Measurements from ENCODE around the gene FSIP1.

The FSIP1 gene

GRCh38 chr15:39792025-39792843 is 9.6 kb upstream of the FSIP1 start:
- DNase-seq = no peak

GRCh38 chr15:39789736-39790135 is 7.1 kb upstream of the FSIP1 start:
- DNase-seq = no peak

GRCh38 chr15:39788800-39789565 is 6.3 kb upstream of the FSIP1 start:
- no peak for DNase-seq

GRCh38 chr15:39788108-39788507 is 5.5 kb upstream of the FSIP1 start:
- DNase-seq = no peak

- DNase-seq = no peak
Measured at GRCh38 chr15:39787479-39787878, 4.8 kb upstream of the FSIP1 start.

GRCh38 chr15:39786447-39787056 is 3.9 kb upstream of the FSIP1 start:
- DNase-seq = no peak

- DNase-seq = no peak
Measured at GRCh38 chr15:39785841-39786240, 3.2 kb upstream of the FSIP1 start.

GRCh38 chr15:39785139-39785538 is 2.5 kb upstream of the FSIP1 start:
- no peak for DNase-seq

- DNase-seq = no peak
Measured at GRCh38 chr15:39784638-39785037, 2.0 kb upstream of the FSIP1 start.

- no peak for DNase-seq
Measured at GRCh38 chr15:39784125-39784524, 1.5 kb upstream of the FSIP1 start.

GRCh38 chr15:39783244-39783820 is 691 bp upstream of the FSIP1 start:
- no peak for DNase-seq

- no peak for DNase-seq
Measured at GRCh38 chr15:39781967-39782302, 706 bp downstream of the FSIP1 start.

- no peak for DNase-seq
Measured at GRCh38 chr15:39781147-39781966, 1.3 kb downstream of the FSIP1 start.

- DNase-seq = no peak
Measured at GRCh38 chr15:39778021-39778420, 4.6 kb downstream of the FSIP1 start.

- no peak for DNase-seq
Measured at GRCh38 chr15:39777496-39777895, 5.1 kb downstream of the FSIP1 start.

- DNase-seq = no peak
Measured at GRCh38 chr15:39776068-39776467, 6.6 kb downstream of the FSIP1 start.

- no peak for DNase-seq
Measured at GRCh38 chr15:39774688-39775267, 7.9 kb downstream of the FSIP1 start.

- DNase-seq = no peak
Measured at GRCh38 chr15:39770748-39771689, 11.6 kb downstream of the FSIP1 start.

- DNase-seq = no peak
Measured at GRCh38 chr15:39767921-39768320, 14.7 kb downstream of the FSIP1 start.

- DNase-seq = no peak
Measured at GRCh38 chr15:39761006-39761405, 21.6 kb downstream of the FSIP1 start.
